Right lobe of liver (tissue), 6 donors: ENCODE results near the gene ARGLU1. TPM values are rescaled to one million over a fixed set of nuclear protein-coding genes. Genes with fewer than 3 reads are reported as not detected.

Experiments
- ATAC-seq, 4 donors: fragments of 200-7000 bp; cut with Tn5 transposase; one replicate each; pipeline ENCODE4 v1.9.1; 2020; ENCODE audit warnings: mild to moderate bottlenecking in 4 of 4, moderate library complexity in 4 of 4
- DNase-seq, 3 donors: peaks; one replicate each; pipeline ENCODE4 v3.0.0-alpha.2; 2020
- H3K27ac ChIP-seq, 3 donors: fragments of 200-600 bp; one replicate each; pipeline ENCODE4 v1.8.0; 2022
- H3K27me3 ChIP-seq, 2 donors: fragments of 200-600 bp; one replicate each; pipeline ENCODE4 v1.8.0; 2022
- H3K36me3 ChIP-seq, 4 donors: fragments of 200-600 bp; sonication (generic) in 1 of 4; one replicate each; pipeline versions ENCODE4 v1.5.1 to v1.8.0; 2017 to 2022; ENCODE audit warnings: control low read depth in 1 of 4
- H3K4me1 ChIP-seq, 4 donors: fragments of 200-600 bp; sonication (generic) in 1 of 4; one replicate each; pipeline versions ENCODE4 v1.5.1 to v1.8.0; 2017 to 2022; ENCODE audit warnings: control low read depth in 1 of 4
- H3K4me3 ChIP-seq, 3 donors: fragments of 200-600 bp; one replicate each; pipeline ENCODE4 v1.8.0; 2022
- H3K9me3 ChIP-seq, 4 donors: fragments of 200-600 bp; sonication (generic) in 1 of 4; one replicate each; pipeline versions ENCODE4 v1.5.1 to v1.8.0; 2017 to 2022; ENCODE audit warnings: control low read depth in 1 of 4
- CTCF ChIP-seq, 4 donors: fragments of 200-600 bp in 3 of 4; fragments of 450-650 bp in 1 of 4; IDR thresholded peaks; one replicate each; pipeline versions ENCODE4 v1.5.1 to v1.8.0; 2016 to 2022; ENCODE audit warnings: antibody characterized with exemption in 4 of 4, mild to moderate bottlenecking in 2 of 4
- POLR2A ChIP-seq: fragments of 450-650 bp; IDR thresholded peaks from one replicate; pipeline ENCODE4 v1.6.1; 2017; ENCODE audit warnings: antibody characterized with exemption, mild to moderate bottlenecking
- WGBS: methylation state at CpG from one replicate; pipeline ENCODE4 v1.1.6; 2018; ENCODE audit warnings: low coverage, low lambda C conversion rate; ENCODE audit not compliant: insufficient coverage; ENCODE audit errors: missing lambda C conversion rate; 5-methylcytosine and 5-hydroxymethylcytosine counted together
- intact Hi-C, 2 donors: fragments of 100-400 bp; cut with DNase I; formaldehyde crosslinking; loops; one replicate each; pipeline versions ENCODE4 v1.11.2 to v1.14.1; 2022
- total RNA-seq, 6 experiments: library from RNA; depleted of rRNA in 2 of 6; stranded (reverse); fragments of >200 nt in 2 of 6; fragmentation: NEBNext Ultra II Directional in 3 of 6; extraction: Animal tissue kit (Norgen Biotek cat#: 25700) in 3 of 6; gene quantifications; one replicate each; pipeline versions ENCODE4 v1.1.0 to v1.2.4, GENCODE V29; 2016 to 2023
- donor health status: DM: no; HTN: yes; CAD: no.
- donor health status: DM: no; HTN: no; CAD: no.
- donor health status: DM: no; HTN: no; CAD: no.
- donor health status: DM: no; HTN: yes; CAD: no.
- donor health status: DM: no; HTN: yes; CAD: no.

The ARGLU1 gene
- total RNA-seq, 6 experiments from 2014 or later: 19.9 to 35.6 (median 32.0) TPM

DNA sequence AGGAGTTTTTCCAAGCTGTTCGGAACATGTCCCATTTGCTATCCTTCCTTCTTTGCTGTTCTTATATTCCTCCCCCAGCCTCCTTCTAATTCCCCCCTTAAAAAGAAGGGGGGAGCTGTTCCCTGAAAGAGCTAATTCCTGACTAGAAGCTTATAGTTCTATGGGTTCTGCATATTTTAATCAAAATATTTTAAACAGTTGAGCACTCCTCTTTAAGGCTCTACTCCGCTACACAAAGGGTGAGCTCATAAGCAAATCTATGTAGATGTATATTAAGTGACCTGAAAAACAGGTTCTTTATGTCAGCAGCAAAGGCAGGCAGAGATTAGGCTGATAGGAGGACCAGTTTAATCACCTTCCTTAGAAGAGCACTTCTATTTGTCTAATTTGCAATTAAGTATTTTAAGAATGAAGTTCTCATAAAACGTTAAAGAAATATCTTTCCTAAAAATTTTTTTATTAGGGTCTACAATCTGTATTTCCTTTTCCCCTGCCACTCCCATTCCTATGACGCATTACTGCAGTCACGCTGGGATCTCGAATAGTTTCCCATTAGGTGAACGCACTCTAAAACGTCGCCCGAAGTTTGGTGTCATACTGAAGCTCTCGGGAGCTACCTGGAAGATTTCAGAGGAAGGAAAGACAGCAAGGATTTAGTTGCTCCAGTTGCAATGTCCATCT, 37.6 kb downstream of the ARGLU1 start:
- Histone ChIP-seq H3K27me3 (peaks cover 0 to 8% of the 10 kb centered on the region in 2 donors), H3K36me3 (no peaks in the 10 kb centered on the region), H3K9me3 (no peaks in the 10 kb centered on the region), H3K4me3 (no peak overlapping the region), H3K4me1 (peaks cover 0 to 16% (median 4%) of the 10 kb centered on the region in 4 donors), H3K27ac (peak overlapping the region in 1 of 3 donors; percentile 7)
- TF ChIP-seq CTCF (IDR thresholded peaks at IDR 0.05): no peak
- no peak for TF ChIP-seq POLR2A
- ATAC-seq: no peak
- no peak for DNase-seq
- intact Hi-C loops: no loop called here
- WGBS: 65% methylated on average over 11 of the region's 11 CpGs

- DNase-seq: no peak
- Histone ChIP-seq H3K9me3 (no peaks in the 10 kb centered on the region), H3K4me3 (no peak overlapping the region), H3K27me3 (peaks cover 0 to 5% of the 10 kb centered on the region in 2 donors), H3K27ac (peak overlapping the region in 1 of 3 donors; percentile 7), H3K36me3 (no peaks in the 10 kb centered on the region), H3K4me1 (peaks cover 0 to 14% (median 3%) of the 10 kb centered on the region in 4 donors)
- 59% methylated on average over 8 of the region's 8 CpGs for WGBS
- TF ChIP-seq CTCF (IDR thresholded peaks at IDR 0.05) (no peak), POLR2A (no peak)
- intact Hi-C loops: no loop called here
- no peak for ATAC-seq
Observed at GRCh38 chr13:106529415-106530170, 38.3 kb downstream of the ARGLU1 start.

DNA sequence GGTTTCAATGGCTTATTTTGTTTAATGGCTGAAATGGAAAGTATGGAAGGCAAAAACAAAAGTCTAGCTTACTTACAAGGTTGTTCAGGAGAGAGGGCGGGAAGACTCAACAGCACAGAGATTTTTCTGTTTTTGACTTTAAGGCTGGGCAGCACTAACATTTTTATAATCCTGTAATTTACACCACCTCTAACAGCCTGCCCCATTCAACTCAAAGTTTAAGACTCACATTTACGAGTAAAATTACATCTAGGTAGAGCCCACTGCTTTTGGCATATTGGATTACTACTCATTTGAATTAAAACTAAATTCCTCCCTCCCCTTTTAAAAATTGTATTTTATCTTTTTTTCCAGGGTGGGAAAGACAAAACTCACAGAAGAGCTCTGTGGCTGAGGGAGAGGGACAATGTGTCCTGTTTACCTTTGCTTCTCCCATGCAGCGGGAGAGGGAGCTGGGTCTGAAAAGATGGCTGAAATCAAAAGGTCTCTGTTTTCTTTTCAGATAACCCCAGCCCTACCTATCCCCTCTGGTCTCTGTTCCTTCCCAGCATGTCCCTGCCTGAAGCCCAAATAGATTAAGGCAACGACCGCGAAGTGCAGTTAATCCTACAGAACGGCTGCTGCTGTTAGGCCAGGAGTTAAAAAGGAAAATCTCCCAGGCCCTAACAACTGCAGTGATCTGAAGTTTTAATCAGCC, 39.1 kb downstream of the ARGLU1 start:
- Histone ChIP-seq H3K9me3 (no peaks in the 10 kb centered on the region), H3K36me3 (no peaks in the 10 kb centered on the region), H3K4me3 (no peak overlapping the region), H3K27ac (no peak overlapping the region), H3K4me1 (peaks cover 0 to 7% (median 0%) of the 10 kb centered on the region in 4 donors), H3K27me3 (no peaks in the 10 kb centered on the region)
- TF ChIP-seq POLR2A: no peak
- no peak for TF ChIP-seq CTCF (IDR thresholded peaks at IDR 0.05)
- ATAC-seq: no peak
- WGBS: 69% methylated on average over 7 of the region's 7 CpGs
- intact Hi-C loops: no loop called here
- no peak for DNase-seq

- Histone ChIP-seq H3K36me3 (no peaks in the 10 kb centered on the region), H3K27me3 (no peaks in the 10 kb centered on the region), H3K9me3 (no peaks in the 10 kb centered on the region), H3K4me1 (peaks cover 0 to 5% (median 0%) of the 10 kb centered on the region in 4 donors), H3K4me3 (no peak overlapping the region), H3K27ac (no peak overlapping the region)
- TF ChIP-seq POLR2A (no peak), CTCF (IDR thresholded peaks at IDR 0.05) (no peak)
- intact Hi-C loops: no loop called here
- 29% methylated on average over 2 of the region's 2 CpGs for WGBS
- no peak for ATAC-seq
- no peak for DNase-seq
Observed at GRCh38 chr13:106527826-106528225, 40.1 kb downstream of the ARGLU1 start.
